Measurements from ENCODE around the gene RTN3. TPM values are rescaled to one million over a fixed set of nuclear protein-coding genes. Genes with fewer than 3 reads are reported as not detected.

The RTN3 gene
- polyA plus RNA-seq, 3 donors, result 123 to 341 (median 232) TPM

GRCh38 chr11:63800921-63801320, 119.6 kb downstream of the RTN3 start:
- Mint-ChIP-seq H3K4me1 (peaks cover 3% of the 10 kb centered on the region), H3K27me3 (ENCODE audit: low read depth in 3 of 3) (peaks cover 2 to 10% (median 9%) of the 10 kb centered on the region in 3 donors)
- H3K4me1 ChIP-seq (ENCODE audit: control insufficient read depth in 1 of 2, insufficient read depth in 2 of 2, low read length in 2 of 2), result no peaks in the 10 kb centered on the region

GRCh38 chr11:63802637-63803414, 121.5 kb downstream of the RTN3 start:
- TF ChIP-seq CTCF (IDR thresholded peaks at IDR 0.05), result no peak
- no peak overlapping the region for H3K4me3 Mint-ChIP-seq
- 77% methylated on average over 5 of the region's 10 CpGs for WGBS (ENCODE audit: insufficient coverage)

More at GRCh38 chr11:63800921-63801320, 119.6 kb downstream of the RTN3 start:
- Histone ChIP-seq H3K9me3 (replicated peaks in 1 of 2; ENCODE audit: control insufficient read depth in 1 of 2, insufficient read depth in 1 of 2, low read length in 2 of 2) (no peaks in the 10 kb centered on the region), H3K4me2 (replicated peaks; ENCODE audit: extremely low read depth, low read length, poor library complexity, severe bottlenecking) (no peak overlapping the region), H3K9ac (ENCODE audit: insufficient read depth, low read length, poor library complexity, severe bottlenecking) (no peak overlapping the region), H3K27ac (ENCODE audit: low read depth in 1 of 2, low read length in 2 of 2) (no peak overlapping the region), H3K27me3 (ENCODE audit: control insufficient read depth in 2 of 2, insufficient read depth in 2 of 2, low read length in 2 of 2) (no peaks in the 10 kb centered on the region), H2AFZ (ENCODE audit: insufficient read depth, low read depth, low read length, poor library complexity, severe bottlenecking) (no peak overlapping the region), H4K20me1 (ENCODE audit: insufficient read depth, low read length) (no peaks in the 10 kb centered on the region), H3K79me2 (ENCODE audit: insufficient read depth, low read length) (no peaks in the 10 kb centered on the region), H3K4me3 (replicated peaks in 1 of 3; ENCODE audit: low read depth in 2 of 3, low read length in 3 of 3) (no peak overlapping the region), H3K36me3 (replicated peaks in 1 of 2; ENCODE audit: control insufficient read depth in 1 of 2, insufficient read depth in 2 of 2, low read length in 2 of 2) (no peaks in the 10 kb centered on the region)
- no peak for TF ChIP-seq CTCF (IDR thresholded peaks at IDR 0.05)
- DNase-seq, result no peak
- Mint-ChIP-seq H3K9me3 (peaks cover 0 to 9% (median 0%) of the 10 kb centered on the region in 7 donors), H3K36me3 (no peaks in the 10 kb centered on the region), H3K4me3 (no peak overlapping the region), H3K27ac (no peak overlapping the region)
- 100% methylated on average over 3 of the region's 5 CpGs for WGBS (ENCODE audit: insufficient coverage)
- intact Hi-C loops (cut with micrococcal nuclease), result no loop called here

More at GRCh38 chr11:63802637-63803414, 121.5 kb downstream of the RTN3 start:
- no peak for DNase-seq
- no peak overlapping the region for H3K9ac ChIP-seq (ENCODE audit: insufficient read depth, low read length, poor library complexity, severe bottlenecking)
- intact Hi-C loops (cut with micrococcal nuclease), result no loop called here
- Mint-ChIP-seq H3K27me3 (ENCODE audit: low read depth in 3 of 3) (peaks cover 2 to 8% (median 7%) of the 10 kb centered on the region in 3 donors), H3K27ac (no peak overlapping the region), H3K36me3 (no peaks in the 10 kb centered on the region), H3K4me1 (peaks cover 3% of the 10 kb centered on the region), H3K9me3 (peaks cover 0 to 2% (median 0%) of the 10 kb centered on the region in 7 donors)
- peak overlapping the region; percentile 42 for H2AFZ ChIP-seq (ENCODE audit: insufficient read depth, low read depth, low read length, poor library complexity, severe bottlenecking)
- no peak overlapping the region for H3K4me3 ChIP-seq (replicated peaks in 1 of 3; ENCODE audit: low read depth in 2 of 3, low read length in 3 of 3)
- H3K27me3 ChIP-seq (ENCODE audit: control insufficient read depth in 2 of 2, insufficient read depth in 2 of 2, low read length in 2 of 2), result no peaks in the 10 kb centered on the region
- H3K79me2 ChIP-seq (ENCODE audit: insufficient read depth, low read length), result no peaks in the 10 kb centered on the region
- H3K36me3 ChIP-seq (replicated peaks in 1 of 2; ENCODE audit: control insufficient read depth in 1 of 2, insufficient read depth in 2 of 2, low read length in 2 of 2), result no peaks in the 10 kb centered on the region
- no peaks in the 10 kb centered on the region for H4K20me1 ChIP-seq (ENCODE audit: insufficient read depth, low read length)
- no peak overlapping the region for H3K27ac ChIP-seq (ENCODE audit: low read depth in 1 of 2, low read length in 2 of 2)
- no peaks in the 10 kb centered on the region for H3K4me1 ChIP-seq (ENCODE audit: control insufficient read depth in 1 of 2, insufficient read depth in 2 of 2, low read length in 2 of 2)
- H3K9me3 ChIP-seq (replicated peaks in 1 of 2; ENCODE audit: control insufficient read depth in 1 of 2, insufficient read depth in 1 of 2, low read length in 2 of 2), result no peaks in the 10 kb centered on the region
- H3K4me2 ChIP-seq (replicated peaks; ENCODE audit: extremely low read depth, low read length, poor library complexity, severe bottlenecking), result no peak overlapping the region

All from CD14-positive monocyte (primary cell).